Endothelial cell of umbilical vein (primary cell): ENCODE measurements around the gene ARHGDIA. TPM values are rescaled to one million over a fixed set of nuclear protein-coding genes. Genes with fewer than 3 reads are reported as not detected.

Source experiments
- BruUV-seq: library from RNA; stranded (reverse); fragments of 400-500 nt; replicated peaks from 2 replicates; lab custom pipeline; 2021; lab: Mats Ljungman, UMichigan
- CTCF ChIA-PET: fragments of 300-600, 350-600 bp; sonication (Branson Sonifier 250); formaldehyde crosslinking; loops from one replicate; lab custom pipeline; 2021; ENCODE audit warnings: antibody characterized with exemption, inconsistent platforms; lab: Charles Lee
- POLR2A ChIA-PET: fragments of 300-600, 350-600 bp; sonication (Branson Sonifier 250); formaldehyde crosslinking; loops from one replicate; lab custom pipeline; 2021; ENCODE audit warnings: antibody characterized with exemption, inconsistent platforms; lab: Charles Lee
- DNase-seq: peaks from one replicate; pipeline ENCODE4 v3.0.0-alpha.2; 2011; ENCODE audit warnings: low read depth, low spot score
- FAIRE-seq: peaks from 2 replicates; lab custom pipeline; 2011; peaks lifted over from hg19 to GRCh38; lab: Jason Lieb, UNC
- H2AFZ ChIP-seq: 2 replicates; pipeline ENCODE4 v1.6.0; 2012; ENCODE audit warnings: low read depth, low read length, control low read depth, inconsistent platforms
- H3K27ac ChIP-seq: 2 replicates; pipeline ENCODE4 v1.5.1; 2011; ENCODE audit warnings: low read depth, mild to moderate bottlenecking, control low read depth, low read length, moderate library complexity; ENCODE audit not compliant: insufficient read depth
- H3K27me3 ChIP-seq, 2 experiments: 2 replicates each; pipeline versions ENCODE4 v1.6.0 to v1.6.1; 2011; ENCODE audit warnings: low read length in 2 of 2, mixed read lengths in 1 of 2; ENCODE audit not compliant: control insufficient read depth in 2 of 2, insufficient read depth in 2 of 2
- H3K36me3 ChIP-seq, 2 experiments: 2 replicates in 1 of 2; 3 replicates in 1 of 2; pipeline ENCODE4 v1.5.1; 2011; ENCODE audit warnings: low read length in 2 of 2, mild to moderate bottlenecking in 1 of 2, moderate library complexity in 1 of 2; ENCODE audit not compliant: control insufficient read depth in 2 of 2, insufficient read depth in 2 of 2; ENCODE audit errors: extremely low read depth in 1 of 2
- H3K4me1 ChIP-seq: 3 replicates; pipeline ENCODE4 v1.5.1; 2011; ENCODE audit warnings: mild to moderate bottlenecking, low read length; ENCODE audit not compliant: control insufficient read depth, insufficient read depth; ENCODE audit errors: extremely low read depth
- H3K4me2 ChIP-seq: 2 replicates; pipeline ENCODE4 v1.6.1; 2011; ENCODE audit warnings: low read length, control low read depth, mixed read lengths; ENCODE audit not compliant: insufficient read depth
- H3K4me3 ChIP-seq, 3 experiments: fragments of 200-600 bp in 1 of 3; sonication (generic), shearing (Covaris generic) in 1 of 3; replicated peaks in 1 of 3; 2 replicates each; pipeline ENCODE4 v1.5.1; 2011 to 2016; ENCODE audit warnings: control low read depth in 3 of 3, low read length in 3 of 3, mild to moderate bottlenecking in 2 of 3, inconsistent platforms in 1 of 3, low read depth in 1 of 3, moderate library complexity in 1 of 3; ENCODE audit not compliant: insufficient read depth in 1 of 3
- H3K79me2 ChIP-seq: 2 replicates; pipeline ENCODE4 v1.6.0; 2012; ENCODE audit warnings: low read length, inconsistent platforms; ENCODE audit not compliant: control insufficient read depth, insufficient read depth
- H3K9ac ChIP-seq: replicated peaks from 2 replicates; pipeline ENCODE3; 2011; ENCODE audit warnings: low read length, control low read depth; ENCODE audit not compliant: insufficient read depth; ENCODE audit errors: extremely low read depth
- H3K9me1 ChIP-seq: replicated peaks from 3 replicates; pipeline ENCODE4 v1.6.0; 2011; ENCODE audit warnings: mild to moderate bottlenecking, low read length; ENCODE audit not compliant: control insufficient read depth, insufficient read depth; ENCODE audit errors: extremely low read depth
- H3K9me3 ChIP-seq: replicated peaks from 2 replicates; pipeline ENCODE4 v1.5.1; 2012; ENCODE audit warnings: low read length, inconsistent platforms; ENCODE audit not compliant: control insufficient read depth, insufficient read depth
- H4K20me1 ChIP-seq: replicated peaks from 2 replicates; pipeline ENCODE3; 2011; ENCODE audit warnings: mild to moderate bottlenecking, low read length; ENCODE audit not compliant: control insufficient read depth, insufficient read depth; ENCODE audit errors: extremely low read depth
- CTCF ChIP-seq, 2 donors: IDR thresholded peaks; 1 replicate in 1 of 2; 2 replicates in 1 of 2; pipeline ENCODE4 v1.5.1; 2011; ENCODE audit warnings: low read length in 2 of 2, mild to moderate bottlenecking in 2 of 2, moderate library complexity in 2 of 2, control low read depth in 1 of 2, inconsistent platforms in 1 of 2, low read depth in 1 of 2; ENCODE audit not compliant: insufficient read depth in 1 of 2; ENCODE audit errors: extremely low read depth in 1 of 2
- EZH2 ChIP-seq: IDR thresholded peaks from 2 replicates; pipeline ENCODE4 v1.6.1; 2012; ENCODE audit warnings: borderline replicate concordance, low read depth, mild to moderate bottlenecking, moderate library complexity, low read length, inconsistent platforms; ENCODE audit not compliant: severe bottlenecking
- FOS ChIP-seq: IDR thresholded peaks from 2 replicates; pipeline ENCODE4 v1.6.1; 2011; ENCODE audit warnings: mild to moderate bottlenecking, low read length, moderate library complexity, borderline replicate concordance; ENCODE audit not compliant: insufficient read depth
- GATA2 ChIP-seq: IDR thresholded peaks from 2 replicates; pipeline ENCODE4 v1.7.0; 2011; ENCODE audit warnings: low read depth, mild to moderate bottlenecking, moderate library complexity, mixed read lengths, low read length; ENCODE audit not compliant: insufficient read length, insufficient read depth
- JUN ChIP-seq: IDR thresholded peaks from 2 replicates; pipeline ENCODE4 v1.6.1; 2011; ENCODE audit warnings: borderline replicate concordance, low read depth; ENCODE audit not compliant: insufficient read length, insufficient read depth
- MAX ChIP-seq: IDR thresholded peaks from 2 replicates; pipeline ENCODE4 v1.6.1; 2011; ENCODE audit not compliant: insufficient read depth, insufficient read length
- MYC ChIP-seq: IDR thresholded peaks from one replicate; pipeline ENCODE4 v1.6.1; 2011; ENCODE audit warnings: mild to moderate bottlenecking, low read depth, low read length
- POLR2A ChIP-seq: IDR thresholded peaks from 2 replicates; pipeline ENCODE4 v1.6.1; 2012; ENCODE audit warnings: low read depth, mild to moderate bottlenecking, control low read depth, low read length
- POLR2AphosphoS5 ChIP-seq: IDR thresholded peaks from 2 replicates; pipeline ENCODE4 v1.6.1; 2012; ENCODE audit warnings: low read depth, mild to moderate bottlenecking, control low read depth, low read length, moderate library complexity; ENCODE audit not compliant: insufficient read depth
- dilution Hi-C: fragments of 300-500 bp; cut with MboI; formaldehyde crosslinking; loops from one replicate; pipeline ENCODE4 v1.15.0; 2019; ENCODE audit warnings: low sequenced_read_pairs; ENCODE audit not compliant: extremely low pct_ligation_motif_present
- intact Hi-C: fragments of 100-400 bp; cut with micrococcal nuclease; formaldehyde crosslinking; loops from one replicate; pipeline ENCODE4 v1.10.0; 2022
- polyA plus RNA-seq, 4 experiments: library from polyadenylated mRNA; depleted of rRNA in 3 of 4; stranded (reverse) in 3 of 4; unstranded in 1 of 4; fragments of >200 nt; gene quantifications; 2 replicates each; pipeline versions ENCODE4 v1.2.1 to v1.2.3, GENCODE V29; 2011 to 2012; ENCODE audit warnings: missing spikeins in 1 of 4
- total RNA-seq: library from RNA; stranded (reverse); gene quantifications from 2 replicates; pipeline ENCODE4 v1.2.3, GENCODE V29; 2021

The ARHGDIA gene
- total and polyA plus RNA-seq, 2 donors (not counting 3 experiments of a cell fraction or from before 2014, with no cell fraction given) = 358 to 645 TPM

- no peaks in the 10 kb centered on the region for H3K27me3 ChIP-seq
- dilution Hi-C loops = no loop called here
- peaks cover 11% of the 10 kb centered on the region for H3K4me1 ChIP-seq
- TF ChIP-seq FOS (no peak), JUN (no peak), GATA2 (no peak), POLR2AphosphoS5 (no peak), POLR2A (no peak), MYC (no peak), EZH2 (no peak), CTCF (IDR thresholded peaks at IDR 0.05; ENCODE audit: extremely low read depth in 1 of 2, insufficient read depth in 1 of 2, low read depth in 1 of 2, low read length in 2 of 2) (no peak), MAX (no peak)
- peaks cover 0 to 1% of the 10 kb centered on the region in 2 experiments for H3K36me3 ChIP-seq
- H3K9me1 ChIP-seq = no peaks in the 10 kb centered on the region
- no TSS peak for BruUV-seq
- H4K20me1 ChIP-seq = no peaks in the 10 kb centered on the region
- DNase-seq (no peak), FAIRE-seq (no peak)
- no peak overlapping the region for H2AFZ ChIP-seq
- H3K9ac ChIP-seq = no peak overlapping the region
- H3K9me3 ChIP-seq = no peaks in the 10 kb centered on the region
- no peak overlapping the region for H3K4me3 ChIP-seq
- H3K27ac ChIP-seq = no peak overlapping the region
- ChIA-PET CTCF (interaction anchor here (2.5 kb wide), 1 partner anchor 10 kb away, joined by 20 read pairs; no protein-coding TSS in a partner anchor), POLR2A (no interaction called here)
- intact Hi-C loops = no loop called here
- H3K79me2 ChIP-seq = peaks cover 9% of the 10 kb centered on the region
- H3K4me2 ChIP-seq = no peak overlapping the region
These were observed 39.6 kb downstream of the ARHGDIA start for GRCh38 chr17:81831563-81831956.
